ENCODE measurements around the gene MLLT3.

The MLLT3 gene

GRCh38 chr9:20305452-20305851 is 316.8 kb downstream of the MLLT3 start:
- no peak for DNase-seq (ENCODE audit: low read depth, low spot score)

- no peak for DNase-seq (ENCODE audit: low read depth, low spot score)
These were observed 318.3 kb downstream of the MLLT3 start for GRCh38 chr9:20303996-20304395.

DNA sequence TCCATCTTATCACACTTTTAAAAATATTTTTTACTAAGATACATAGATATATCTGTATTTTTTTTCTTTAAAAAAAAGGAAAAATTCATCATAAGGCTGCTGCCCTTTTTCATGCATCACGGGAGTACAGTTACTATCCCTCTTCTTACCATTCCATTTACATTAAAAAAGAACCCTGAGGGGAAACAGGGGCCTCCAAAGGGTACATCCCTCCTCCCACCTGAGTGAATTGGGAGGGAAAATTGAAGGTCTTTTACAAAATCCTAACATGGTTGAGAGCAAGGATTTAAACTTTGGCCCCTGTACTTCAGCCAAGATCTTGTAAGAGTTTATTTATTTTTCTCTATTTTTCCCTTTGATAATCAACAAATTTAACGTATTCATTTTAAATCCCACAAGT is 319.2 kb downstream of the MLLT3 start:
- DNase-seq (ENCODE audit: low read depth, low spot score), result no peak

- no peak for DNase-seq (ENCODE audit: low read depth, low spot score)
These were observed 320.1 kb downstream of the MLLT3 start for GRCh38 chr9:20302197-20302596.

DNA sequence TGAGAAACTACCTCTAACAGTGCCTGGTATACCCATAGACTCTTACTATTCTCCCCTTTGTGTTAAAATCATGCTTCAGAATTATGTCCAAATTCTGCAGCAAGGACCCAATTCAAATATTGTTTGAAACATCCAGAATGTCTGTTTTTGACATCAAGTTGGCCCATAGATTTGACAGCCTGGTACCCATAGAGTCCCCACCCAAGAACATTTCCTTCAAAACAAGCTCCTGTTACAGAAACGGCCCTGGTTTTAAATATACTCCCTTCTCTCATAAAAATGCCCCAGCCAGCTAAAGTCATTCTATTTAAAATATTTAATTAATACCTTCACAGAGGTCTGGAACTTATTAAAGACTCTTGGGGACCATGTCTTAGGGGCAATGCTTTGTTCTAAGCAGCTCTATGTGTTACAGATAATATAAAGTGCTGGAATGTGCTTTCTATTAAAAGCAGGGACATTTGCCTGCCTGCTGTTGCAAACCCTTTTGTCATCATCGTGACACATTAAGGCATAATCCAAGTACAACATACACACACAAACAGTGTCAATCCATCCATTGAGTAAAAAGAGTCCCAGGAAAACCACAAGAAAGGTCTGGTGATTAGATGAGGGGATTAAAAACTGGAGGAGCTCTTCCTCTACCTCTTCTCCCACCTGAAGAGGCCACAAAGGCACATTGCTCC is 321.7 kb downstream of the MLLT3 start:
- DNase-seq (ENCODE audit: low read depth, low spot score), result no peak

- DNase-seq (ENCODE audit: low read depth, low spot score), result no peak
These were observed 324.6 kb downstream of the MLLT3 start for GRCh38 chr9:20297646-20298084.

- DNase-seq (ENCODE audit: low read depth, low spot score), result no peak
These were observed 326.7 kb downstream of the MLLT3 start for GRCh38 chr9:20295555-20295954.

DNA sequence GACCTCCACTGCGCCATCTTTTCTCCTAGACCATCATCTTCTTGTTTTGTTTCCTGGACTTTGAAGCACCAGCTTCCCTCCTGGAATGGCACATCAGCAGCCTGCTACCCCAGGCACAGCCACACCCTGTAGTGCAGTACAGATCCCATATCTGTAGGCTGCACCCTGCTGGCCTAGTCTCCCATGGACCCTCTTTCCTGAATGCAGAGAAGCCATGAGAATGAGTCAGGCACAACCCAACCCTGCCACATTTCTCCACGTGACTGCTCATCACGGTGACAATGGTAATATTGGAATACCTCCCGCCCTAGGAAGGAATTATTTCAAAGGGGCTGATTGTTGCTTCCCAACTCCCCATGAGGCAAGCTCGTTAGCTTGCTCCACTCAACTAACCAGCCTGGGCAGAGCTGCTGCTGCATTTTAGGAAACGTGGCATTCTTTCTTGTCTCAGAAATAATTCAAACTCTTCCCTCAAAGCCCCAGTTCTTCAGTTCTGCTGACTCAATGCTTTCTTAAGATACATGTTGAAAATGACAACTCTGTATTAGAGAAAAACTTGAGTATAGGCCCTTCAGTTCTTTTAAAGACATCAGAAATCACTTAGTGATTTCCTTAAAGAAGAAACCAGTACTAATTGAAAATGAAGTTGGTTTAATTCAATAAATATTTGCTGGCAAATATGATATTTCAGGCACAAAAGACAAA is 328.1 kb downstream of the MLLT3 start:
- DNase-seq (ENCODE audit: low read depth, low spot score), result no peak

GRCh38 chr9:20292002-20292401 is 330.3 kb downstream of the MLLT3 start:
- no peak for DNase-seq (ENCODE audit: low read depth, low spot score)
